GM19463 (cell line): ENCODE results near the gene MAP3K12.
"Not testable (repeated sequence)": the region's sequence is repeated elsewhere in the genome, so short reads cannot be mapped to it uniquely, and the experiment has no call there.

ENCODE experiments used
- ATAC-seq: cut with Tn5 transposase; IDR thresholded peaks from one replicate; pipeline ENCODE4 v1.9.1; 2021; ENCODE audit warnings: mild to moderate bottlenecking, moderate library complexity; ENCODE audit not compliant: unreplicated experiment

Gene MAP3K12

GRCh38 chr12:53443955-53444354, 55.3 kb downstream of the MAP3K12 start:
- ATAC-seq = no peak

DNA sequence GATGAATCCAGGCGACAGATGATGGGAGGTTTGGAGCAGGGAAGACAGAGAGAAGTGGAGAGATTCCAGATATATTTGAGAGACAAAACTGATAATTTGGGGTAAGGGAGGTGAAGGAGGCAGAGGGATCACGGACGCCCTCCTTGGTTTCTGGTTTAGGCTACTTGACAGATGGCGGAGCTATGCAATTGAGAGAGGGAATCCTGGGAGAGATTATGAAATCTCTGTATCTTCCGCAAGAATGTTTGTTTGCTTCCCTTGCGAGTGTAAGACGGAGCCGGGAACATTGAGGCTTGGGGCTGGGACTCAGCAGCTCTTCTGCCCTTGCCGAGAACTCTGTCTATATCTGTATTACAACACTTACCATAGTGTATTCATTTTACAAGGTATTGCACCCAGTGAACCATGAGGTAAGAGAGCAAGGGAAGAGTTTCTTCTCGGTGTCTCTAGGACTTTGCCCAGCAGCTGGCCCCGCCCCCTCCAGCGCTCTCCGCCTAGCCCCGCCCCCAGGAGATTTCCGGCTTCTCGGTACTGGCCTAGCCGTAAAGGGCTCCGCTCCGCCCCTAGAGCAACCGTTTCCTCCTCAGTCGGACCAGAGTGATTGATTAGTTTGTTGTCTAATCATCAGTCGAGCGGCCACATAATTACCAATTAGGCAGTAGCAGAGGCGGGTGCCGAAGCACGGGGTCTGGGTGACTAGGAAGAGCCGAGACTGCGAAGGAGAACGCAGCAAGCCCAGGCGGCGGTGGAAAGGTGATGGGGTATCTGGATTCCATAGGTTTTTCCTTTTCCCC, 58.0 kb downstream of the MAP3K12 start, which contains the start of gene PRR13:
Gene PRR13, plus strand, starts transcription at position 695 of the 794 bp plus-strand sequence. CDS start 981 bp downstream, outside the sequence.
- peak; percentile 97 for ATAC-seq

- not testable (repeated sequence) for ATAC-seq
Measured at GRCh38 chr12:53439582-53439981, 59.7 kb downstream of the MAP3K12 start.

- ATAC-seq = not testable (repeated sequence)
Measured at GRCh38 chr12:53435326-53435725, 63.9 kb downstream of the MAP3K12 start.

DNA sequence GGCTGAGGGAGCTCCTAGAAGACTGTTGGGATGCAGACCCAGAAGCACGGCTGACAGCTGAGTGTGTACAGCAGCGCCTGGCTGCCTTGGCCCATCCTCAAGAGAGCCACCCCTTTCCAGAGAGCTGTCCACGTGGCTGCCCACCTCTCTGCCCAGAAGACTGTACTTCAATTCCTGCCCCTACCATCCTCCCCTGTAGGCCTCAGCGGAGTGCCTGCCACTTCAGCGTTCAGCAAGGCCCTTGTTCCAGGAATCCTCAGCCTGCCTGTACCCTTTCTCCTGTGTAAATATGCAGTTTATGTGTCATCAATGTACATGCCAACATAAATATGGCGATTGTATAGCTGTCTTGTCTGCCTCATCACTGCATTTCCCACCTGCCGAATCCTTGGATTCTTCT, 68.1 kb downstream of the MAP3K12 start:
- no peak for ATAC-seq

GRCh38 chr12:53430116-53430515, 69.1 kb downstream of the MAP3K12 start:
- no peak for ATAC-seq
